ENCODE measurements around the gene PI4KA. TPM values are rescaled to one million over a fixed set of nuclear protein-coding genes. Genes with fewer than 3 reads are reported as not detected.
"Not testable (repeated sequence)": the region's sequence is repeated elsewhere in the genome, so short reads cannot be mapped to it uniquely, and the experiment has no call there.

Gene PI4KA
- total and polyA plus RNA-seq, 3 experiments from 2014 or later, result 64.9 to 65.8 (median 65.5) TPM

- ChIA-PET CTCF (no interaction called here), POLR2A (no interaction called here)
- Histone ChIP-seq H3K4me1 (ENCODE audit: insufficient read depth, low read length) (no peaks in the 10 kb centered on the region), H3K4me3 (ENCODE audit: low read length) (no peak overlapping the region), H3K9me3 (ENCODE audit: low read length) (no peaks in the 10 kb centered on the region), H3K27me3 (ENCODE audit: insufficient read depth, low read length, poor library complexity, severe bottlenecking) (no peaks in the 10 kb centered on the region), H3K36me3 (ENCODE audit: insufficient read depth, low read length) (no peaks in the 10 kb centered on the region), H3K27ac (ENCODE audit: low read depth, low read length) (no peak overlapping the region)
- H3K27ac Mint-ChIP-seq, result peak overlapping the region in 1 of 8 donors; percentile 17
- no peak overlapping the region for H3K4me3 Mint-ChIP-seq
- H3K36me3 Mint-ChIP-seq, result peaks cover 0 to 58% (median 16%) of the 10 kb centered on the region in 3 donors
- no peaks in the 10 kb centered on the region for H3K9me3 Mint-ChIP-seq
- no peaks in the 10 kb centered on the region for H3K27me3 Mint-ChIP-seq
- no peaks in the 10 kb centered on the region for H3K4me1 Mint-ChIP-seq
- no peak for DNase-seq
Measured at GRCh38 chr22:20774882-20775281, 83.7 kb downstream of the PI4KA start.

GRCh38 chr22:20773793-20774212 is 84.8 kb downstream of the PI4KA start, which contains the start of gene SERPIND1:
Gene SERPIND1 (plus strand): TSS chr22:20774113. CDS start chr22:20779313, 5,200 bp downstream.
- Mint-ChIP-seq H3K27me3 (no peaks in the 10 kb centered on the region), H3K4me3 (no peak within 1 kb of the TSS), H3K27ac (peak within 1 kb of the TSS in 2 of 8 donors; percentile 17 to 50), H3K36me3 (peaks cover 0 to 55% (median 14%) of the 10 kb centered on the region in 3 donors), H3K9me3 (no peaks in the 10 kb centered on the region), H3K4me1 (peaks cover 0 to 5% (median 5%) of the 10 kb centered on the region in 3 donors)
- no peak within 1 kb of the TSS for H3K27ac ChIP-seq (ENCODE audit: low read depth, low read length)
- H3K4me1 ChIP-seq (ENCODE audit: insufficient read depth, low read length), result no peaks in the 10 kb centered on the region
- H3K9me3 ChIP-seq (ENCODE audit: low read length), result no peaks in the 10 kb centered on the region
- POLR2A ChIA-PET, result no interaction called here
- DNase-seq, result no peak
- no peaks in the 10 kb centered on the region for H3K36me3 ChIP-seq (ENCODE audit: insufficient read depth, low read length)
- H3K27me3 ChIP-seq (ENCODE audit: insufficient read depth, low read length, poor library complexity, severe bottlenecking), result no peaks in the 10 kb centered on the region
- H3K4me3 ChIP-seq (ENCODE audit: low read length), result no peak within 1 kb of the TSS
- CTCF ChIA-PET, result interaction anchor here (1.3 kb wide), 1 partner anchor 112 kb away, joined by 3 read pairs; no protein-coding TSS in a partner anchor

GRCh38 chr22:20771918-20772625 is 86.5 kb downstream of the PI4KA start:
- H3K27me3 ChIP-seq (ENCODE audit: insufficient read depth, low read length, poor library complexity, severe bottlenecking), result no peaks in the 10 kb centered on the region
- no peak overlapping the region for H3K27ac ChIP-seq (ENCODE audit: low read depth, low read length)
- H3K4me3 ChIP-seq (ENCODE audit: low read length), result no peak overlapping the region
- H3K36me3 ChIP-seq (ENCODE audit: insufficient read depth, low read length), result no peaks in the 10 kb centered on the region
- no peaks in the 10 kb centered on the region for H3K9me3 Mint-ChIP-seq
- H3K36me3 Mint-ChIP-seq, result peaks cover 0 to 50% (median 12%) of the 10 kb centered on the region in 3 donors
- H3K4me1 ChIP-seq (ENCODE audit: insufficient read depth, low read length), result no peaks in the 10 kb centered on the region
- peaks cover 0 to 10% (median 10%) of the 10 kb centered on the region in 3 donors for H3K4me1 Mint-ChIP-seq
- H3K9me3 ChIP-seq (ENCODE audit: low read length), result no peaks in the 10 kb centered on the region
- H3K27me3 Mint-ChIP-seq, result no peaks in the 10 kb centered on the region
- H3K27ac Mint-ChIP-seq, result peak overlapping the region in 2 of 8 donors; percentile 22 to 68
- CTCF ChIA-PET, result no interaction called here
- POLR2A ChIA-PET, result no interaction called here
- DNase-seq, result no peak
- no peak overlapping the region for H3K4me3 Mint-ChIP-seq

GRCh38 chr22:20769496-20769826 is 89.2 kb downstream of the PI4KA start:
- H3K9me3 ChIP-seq (ENCODE audit: low read length); H3K9me3 Mint-ChIP-seq; POLR2A ChIA-PET; DNase-seq; H3K4me1 ChIP-seq (ENCODE audit: insufficient read depth, low read length); H3K4me3 Mint-ChIP-seq; CTCF ChIA-PET; H3K4me1 Mint-ChIP-seq; H3K27ac ChIP-seq (ENCODE audit: low read depth, low read length); H3K4me3 ChIP-seq (ENCODE audit: low read length); H3K27me3 Mint-ChIP-seq; H3K27me3 ChIP-seq (ENCODE audit: insufficient read depth, low read length, poor library complexity, severe bottlenecking): not testable (repeated sequence)
- peaks cover 3 to 53% (median 16%) of the 10 kb centered on the region in 3 donors for H3K36me3 Mint-ChIP-seq
- peak overlapping the region in 2 of 8 donors; percentile 43 to 48 for H3K27ac Mint-ChIP-seq
- peaks cover 14% of the 10 kb centered on the region for H3K36me3 ChIP-seq (ENCODE audit: insufficient read depth, low read length)

- H3K4me3 Mint-ChIP-seq, result no peak overlapping the region
- DNase-seq, result no peak
- H3K27ac Mint-ChIP-seq, result peak overlapping the region in 1 of 8 donors; percentile 14
- Histone ChIP-seq H3K36me3 (ENCODE audit: insufficient read depth, low read length) (peaks cover 27% of the 10 kb centered on the region), H3K27me3 (ENCODE audit: insufficient read depth, low read length, poor library complexity, severe bottlenecking) (no peaks in the 10 kb centered on the region), H3K27ac (ENCODE audit: low read depth, low read length) (no peak overlapping the region), H3K4me3 (ENCODE audit: low read length) (no peak overlapping the region), H3K9me3 (ENCODE audit: low read length) (no peaks in the 10 kb centered on the region), H3K4me1 (ENCODE audit: insufficient read depth, low read length) (no peaks in the 10 kb centered on the region)
- H3K4me1 Mint-ChIP-seq, result peaks cover 0 to 10% (median 10%) of the 10 kb centered on the region in 3 donors
- CTCF ChIA-PET, result no interaction called here
- H3K27me3 Mint-ChIP-seq, result peaks cover 0 to 2% of the 10 kb centered on the region in 2 donors
- H3K36me3 Mint-ChIP-seq, result peaks cover 6 to 66% (median 21%) of the 10 kb centered on the region in 3 donors
- H3K9me3 Mint-ChIP-seq, result no peaks in the 10 kb centered on the region
- POLR2A ChIA-PET, result no interaction called here
Measured at GRCh38 chr22:20766530-20766929, 92.1 kb downstream of the PI4KA start.

- no peak for DNase-seq
Measured at GRCh38 chr22:20765938-20766337, 92.7 kb downstream of the PI4KA start.

GRCh38 chr22:20764729-20765128 is 93.9 kb downstream of the PI4KA start:
- H3K4me3 Mint-ChIP-seq, result no peak overlapping the region
- H3K4me3 ChIP-seq (ENCODE audit: low read length), result no peak overlapping the region
- H3K27ac Mint-ChIP-seq, result peak overlapping the region in 2 of 8 donors; percentile 40 to 82
- peaks cover 38% of the 10 kb centered on the region for H3K36me3 ChIP-seq (ENCODE audit: insufficient read depth, low read length)
- CTCF ChIA-PET, result no interaction called here
- no peaks in the 10 kb centered on the region for H3K9me3 Mint-ChIP-seq
- H3K27me3 Mint-ChIP-seq, result peaks cover 0 to 2% of the 10 kb centered on the region in 2 donors
- H3K9me3 ChIP-seq (ENCODE audit: low read length), result no peaks in the 10 kb centered on the region
- no peak for DNase-seq
- no peaks in the 10 kb centered on the region for H3K4me1 ChIP-seq (ENCODE audit: insufficient read depth, low read length)
- POLR2A ChIA-PET, result no interaction called here
- peaks cover 6 to 77% (median 20%) of the 10 kb centered on the region in 3 donors for H3K36me3 Mint-ChIP-seq
- H3K4me1 Mint-ChIP-seq, result peaks cover 0 to 10% (median 9%) of the 10 kb centered on the region in 3 donors
- no peaks in the 10 kb centered on the region for H3K27me3 ChIP-seq (ENCODE audit: insufficient read depth, low read length, poor library complexity, severe bottlenecking)
- H3K27ac ChIP-seq (ENCODE audit: low read depth, low read length), result no peak overlapping the region

More at GRCh38 chr22:20765938-20766337, 92.7 kb downstream of the PI4KA start:
- H3K4me3 Mint-ChIP-seq, result no peak overlapping the region
- ChIA-PET POLR2A (no interaction called here), CTCF (no interaction called here)
- Histone ChIP-seq H3K4me3 (ENCODE audit: low read length) (no peak overlapping the region), H3K4me1 (ENCODE audit: insufficient read depth, low read length) (no peaks in the 10 kb centered on the region), H3K27ac (ENCODE audit: low read depth, low read length) (no peak overlapping the region), H3K9me3 (ENCODE audit: low read length) (no peaks in the 10 kb centered on the region), H3K27me3 (ENCODE audit: insufficient read depth, low read length, poor library complexity, severe bottlenecking) (no peaks in the 10 kb centered on the region), H3K36me3 (ENCODE audit: insufficient read depth, low read length) (peaks cover 33% of the 10 kb centered on the region)
- H3K9me3 Mint-ChIP-seq, result no peaks in the 10 kb centered on the region
- H3K4me1 Mint-ChIP-seq, result peaks cover 0 to 10% (median 10%) of the 10 kb centered on the region in 3 donors
- H3K27me3 Mint-ChIP-seq, result peaks cover 0 to 2% of the 10 kb centered on the region in 2 donors
- no peak overlapping the region for H3K27ac Mint-ChIP-seq
- H3K36me3 Mint-ChIP-seq, result peaks cover 6 to 71% (median 21%) of the 10 kb centered on the region in 3 donors

GRCh38 chr22:20764471-20764720 is 94.2 kb downstream of the PI4KA start:
- Mint-ChIP-seq H3K27ac (no peak overlapping the region), H3K9me3 (no peaks in the 10 kb centered on the region), H3K27me3 (peaks cover 0 to 2% of the 10 kb centered on the region in 2 donors), H3K4me1 (peaks cover 0 to 10% (median 8%) of the 10 kb centered on the region in 3 donors), H3K36me3 (peaks cover 6 to 75% (median 18%) of the 10 kb centered on the region in 3 donors), H3K4me3 (no peak overlapping the region)
- Histone ChIP-seq H3K4me1 (ENCODE audit: insufficient read depth, low read length) (no peaks in the 10 kb centered on the region), H3K36me3 (ENCODE audit: insufficient read depth, low read length) (peaks cover 38% of the 10 kb centered on the region), H3K27ac (ENCODE audit: low read depth, low read length) (no peak overlapping the region), H3K27me3 (ENCODE audit: insufficient read depth, low read length, poor library complexity, severe bottlenecking) (no peaks in the 10 kb centered on the region), H3K9me3 (ENCODE audit: low read length) (no peaks in the 10 kb centered on the region), H3K4me3 (ENCODE audit: low read length) (no peak overlapping the region)
- no peak for DNase-seq
- ChIA-PET POLR2A (no interaction called here), CTCF (interaction anchor here (2.1 kb wide), 1 partner anchor 20 kb away, joined by 6 read pairs; no protein-coding TSS in a partner anchor)

All from CD8-positive, alpha-beta memory T cell (primary cell).